ENCODE data around the gene HLA-DOB. TPM values are rescaled to one million over a fixed set of nuclear protein-coding genes. Genes with fewer than 3 reads are reported as not detected.

Gene HLA-DOB
- total RNA-seq, 3 donors from 2014 or later = 1.5 to 2.0 TPM; not detected in 1

DNA sequence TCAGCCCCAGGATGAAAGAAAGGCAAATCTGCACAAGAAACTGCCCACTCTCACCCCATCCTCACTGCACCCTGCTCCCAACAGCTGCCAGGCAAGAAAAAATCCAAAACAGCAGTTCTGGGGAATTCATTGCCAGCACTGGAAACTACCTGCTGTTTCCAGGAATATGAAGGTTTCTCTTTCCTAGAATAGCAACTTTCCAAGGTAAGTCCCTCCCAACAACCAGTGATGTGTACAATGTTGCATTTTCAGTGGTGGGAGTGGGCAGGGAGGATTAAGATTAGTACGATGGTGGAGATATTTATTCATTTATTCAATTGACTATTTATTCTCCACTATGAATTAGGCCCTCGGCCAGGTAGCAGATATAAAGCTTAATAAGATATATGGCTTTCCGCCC, 10.2 kb upstream of the HLA-DOB start:
- Histone ChIP-seq H3K36me3 (no peaks in the 10 kb centered on the region), H3K4me3 (no peak overlapping the region), H3K9me3 (no peaks in the 10 kb centered on the region), H3K4me1 (no peaks in the 10 kb centered on the region), H3K27ac (no peak overlapping the region), H3K27me3 (no peaks in the 10 kb centered on the region)
- intact Hi-C loops (cut with DNase I; ENCODE audit: low total_unique reads) = no loop called here
- no peak for DNase-seq (ENCODE audit: low spot score in 2 of 2)
- TF ChIP-seq, protein P1, sequence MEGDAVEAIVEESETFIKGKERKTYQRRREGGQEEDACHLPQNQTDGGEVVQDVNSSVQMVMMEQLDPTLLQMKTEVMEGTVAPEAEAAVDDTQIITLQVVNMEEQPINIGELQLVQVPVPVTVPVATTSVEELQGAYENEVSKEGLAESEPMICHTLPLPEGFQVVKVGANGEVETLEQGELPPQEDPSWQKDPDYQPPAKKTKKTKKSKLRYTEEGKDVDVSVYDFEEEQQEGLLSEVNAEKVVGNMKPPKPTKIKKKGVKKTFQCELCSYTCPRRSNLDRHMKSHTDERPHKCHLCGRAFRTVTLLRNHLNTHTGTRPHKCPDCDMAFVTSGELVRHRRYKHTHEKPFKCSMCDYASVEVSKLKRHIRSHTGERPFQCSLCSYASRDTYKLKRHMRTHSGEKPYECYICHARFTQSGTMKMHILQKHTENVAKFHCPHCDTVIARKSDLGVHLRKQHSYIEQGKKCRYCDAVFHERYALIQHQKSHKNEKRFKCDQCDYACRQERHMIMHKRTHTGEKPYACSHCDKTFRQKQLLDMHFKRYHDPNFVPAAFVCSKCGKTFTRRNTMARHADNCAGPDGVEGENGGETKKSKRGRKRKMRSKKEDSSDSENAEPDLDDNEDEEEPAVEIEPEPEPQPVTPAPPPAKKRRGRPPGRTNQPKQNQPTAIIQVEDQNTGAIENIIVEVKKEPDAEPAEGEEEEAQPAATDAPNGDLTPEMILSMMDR (IDR thresholded peaks at IDR 0.05) = no peak
- no peak for TF ChIP-seq POLR2AphosphoS5 (IDR thresholded peaks at IDR 0.05)
- no peak for TF ChIP-seq POLR2A (IDR thresholded peaks at IDR 0.05)

DNA sequence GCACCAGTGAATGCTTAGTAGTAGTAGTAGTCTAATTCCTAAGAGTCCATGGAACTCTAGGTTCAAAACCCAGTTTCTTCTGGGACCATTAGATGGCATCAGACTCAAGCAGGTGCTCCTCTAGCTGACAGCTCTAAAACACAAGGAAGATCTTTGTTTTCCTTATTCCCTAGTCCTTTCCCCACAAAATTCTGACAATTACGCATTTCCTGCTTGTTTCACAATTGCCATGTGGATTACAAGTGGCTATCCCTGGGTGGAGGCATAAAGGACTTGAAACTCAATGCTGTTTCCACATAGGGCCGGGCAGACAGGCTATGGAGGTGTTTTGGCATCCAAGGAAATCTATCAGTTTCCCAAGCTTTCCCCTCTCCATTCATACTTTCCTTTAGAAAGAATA, 9.2 kb upstream of the HLA-DOB start:
- intact Hi-C loops (cut with DNase I; ENCODE audit: low total_unique reads) = no loop called here
- TF ChIP-seq, protein P1 (IDR thresholded peaks at IDR 0.05) = peak in 2 of 3 donors; percentile 29 to 43
- no peak for TF ChIP-seq POLR2A (IDR thresholded peaks at IDR 0.05)
- TF ChIP-seq POLR2AphosphoS5 (IDR thresholded peaks at IDR 0.05) = peak in 1 of 3 donors; percentile 30
- Histone ChIP-seq H3K36me3 (no peaks in the 10 kb centered on the region), H3K27ac (peak overlapping the region in 1 of 2 donors; percentile 48), H3K4me3 (no peak overlapping the region), H3K9me3 (no peaks in the 10 kb centered on the region), H3K27me3 (no peaks in the 10 kb centered on the region), H3K4me1 (no peaks in the 10 kb centered on the region)
- no peak for DNase-seq (ENCODE audit: low spot score in 2 of 2)

- Histone ChIP-seq H3K27ac (peak overlapping the region; percentile 21 to 66), H3K27me3 (no peaks in the 10 kb centered on the region), H3K4me1 (peaks cover 0 to 8% of the 10 kb centered on the region in 2 donors), H3K4me3 (no peak overlapping the region), H3K36me3 (no peaks in the 10 kb centered on the region), H3K9me3 (no peaks in the 10 kb centered on the region)
- peak in 1 of 2 donors; percentile 70 for DNase-seq (ENCODE audit: low spot score in 2 of 2)
- intact Hi-C loops (cut with DNase I; ENCODE audit: low total_unique reads) = no loop called here
- TF ChIP-seq, protein P1 (IDR thresholded peaks at IDR 0.05) = no peak
- TF ChIP-seq POLR2AphosphoS5 (IDR thresholded peaks at IDR 0.05) = peak in 1 of 3 donors; percentile 38
Observed at GRCh38 chr6:32819729-32820128, 2.9 kb upstream of the HLA-DOB start.

GRCh38 chr6:32818867-32819266, 2.1 kb upstream of the HLA-DOB start:
- intact Hi-C loops (cut with DNase I; ENCODE audit: low total_unique reads) = no loop called here
- TF ChIP-seq, protein P1 (IDR thresholded peaks at IDR 0.05) = no peak
- TF ChIP-seq POLR2A (IDR thresholded peaks at IDR 0.05) (no peak), POLR2AphosphoS5 (IDR thresholded peaks at IDR 0.05) (no peak)
- Histone ChIP-seq H3K4me1 (peaks cover 0 to 8% of the 10 kb centered on the region in 2 donors), H3K9me3 (no peaks in the 10 kb centered on the region), H3K36me3 (no peaks in the 10 kb centered on the region), H3K4me3 (no peak overlapping the region), H3K27ac (peak overlapping the region; percentile 21 to 66), H3K27me3 (no peaks in the 10 kb centered on the region)
- no peak for DNase-seq (ENCODE audit: low spot score in 2 of 2)

DNA sequence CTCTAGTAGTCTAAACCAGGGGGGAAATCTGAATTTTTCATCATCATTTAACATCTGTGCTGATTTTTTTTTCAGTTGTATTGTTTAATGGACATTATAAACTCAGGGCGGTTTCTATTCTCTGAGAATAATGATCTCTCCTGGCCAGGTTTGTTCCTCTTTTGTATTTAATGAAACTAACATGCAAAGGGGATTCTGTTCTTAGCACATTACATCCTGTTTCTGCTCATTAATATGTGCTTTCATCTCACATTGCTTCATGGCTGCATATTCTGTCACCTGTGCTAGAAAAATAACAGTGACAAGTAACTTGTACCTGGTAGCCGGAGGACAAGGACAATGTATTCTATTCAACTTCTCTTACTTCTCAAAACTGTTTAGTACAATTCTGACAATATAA, 806 bp downstream of the HLA-DOB start:
- intact Hi-C loops (cut with DNase I; ENCODE audit: low total_unique reads) = no loop called here
- peak overlapping the region; percentile 82 to 86 for H3K27ac ChIP-seq
- H3K36me3 ChIP-seq = no peaks in the 10 kb centered on the region
- DNase-seq (ENCODE audit: low spot score in 2 of 2) = no peak
- H3K4me1 ChIP-seq = peaks cover 0 to 8% of the 10 kb centered on the region in 2 donors
- no peaks in the 10 kb centered on the region for H3K27me3 ChIP-seq
- H3K9me3 ChIP-seq = no peaks in the 10 kb centered on the region
- H3K4me3 ChIP-seq = no peak overlapping the region
- TF ChIP-seq POLR2AphosphoS5 (IDR thresholded peaks at IDR 0.05) = no peak
- no peak for TF ChIP-seq POLR2A (IDR thresholded peaks at IDR 0.05)
- TF ChIP-seq, protein P1 (IDR thresholded peaks at IDR 0.05) = no peak
